ENCODE results near the gene SNRNP200. TPM values are rescaled to one million over a fixed set of nuclear protein-coding genes. Genes with fewer than 3 reads are reported as not detected.

Gene SNRNP200
- total RNA-seq (118 TPM), polyA plus RNA-seq (ENCODE audit: insufficient read depth, low read depth, low replicate concordance) (46.7 TPM)
- long read RNA-seq, donor 1, full-length matches to known transcripts = 8 of 49 reads
- long read RNA-seq, donor 1, partial matches to known transcripts = 41 of 49 reads
- long read RNA-seq, donor 1, other reads (novel, unspliced or antisense) = 0 of 49 reads
- long read RNA-seq, donor 2, full-length matches to known transcripts = 9 of 95 reads
- long read RNA-seq, donor 2, partial matches to known transcripts = 86 of 95 reads
- long read RNA-seq, donor 2, other reads (novel, unspliced or antisense) = 0 of 95 reads
- long read RNA-seq, donor 3, full-length matches to known transcripts = 6 of 93 reads
- long read RNA-seq, donor 3, partial matches to known transcripts = 87 of 93 reads
- long read RNA-seq, donor 3, other reads (novel, unspliced or antisense) = 0 of 93 reads
- long read RNA-seq, donor 4, full-length matches to known transcripts = 3 of 97 reads
- long read RNA-seq, donor 4, partial matches to known transcripts = 94 of 97 reads
- long read RNA-seq, donor 4, other reads (novel, unspliced or antisense) = 0 of 97 reads
- long read RNA-seq, donor 5, full-length matches to known transcripts = 1 of 1 reads
- long read RNA-seq, donor 5, partial matches to known transcripts = 0 of 1 reads
- long read RNA-seq, donor 5, other reads (novel, unspliced or antisense) = 0 of 1 reads
- long read RNA-seq, donor 6, partial matches to known transcripts = 18 of 18 reads
- long read RNA-seq, donor 6, other reads (novel, unspliced or antisense) = 0 of 18 reads
- long read RNA-seq, donor 7, partial matches to known transcripts = 49 of 60 reads
- long read RNA-seq, donor 7, other reads (novel, unspliced or antisense) = 9 of 60 reads
- long read RNA-seq, donor 8, full-length matches to known transcripts = 1 of 64 reads
- long read RNA-seq, donor 8, partial matches to known transcripts = 63 of 64 reads
- long read RNA-seq, donor 8, other reads (novel, unspliced or antisense) = 0 of 64 reads
- long read RNA-seq, donor 9, partial matches to known transcripts = 22 of 23 reads
- long read RNA-seq, donor 9, other reads (novel, unspliced or antisense) = 0 of 23 reads
- long read RNA-seq, donor 10, full-length matches to known transcripts = 4 of 68 reads
- long read RNA-seq, donor 10, partial matches to known transcripts = 64 of 68 reads
- long read RNA-seq, donor 10, other reads (novel, unspliced or antisense) = 0 of 68 reads

DNA sequence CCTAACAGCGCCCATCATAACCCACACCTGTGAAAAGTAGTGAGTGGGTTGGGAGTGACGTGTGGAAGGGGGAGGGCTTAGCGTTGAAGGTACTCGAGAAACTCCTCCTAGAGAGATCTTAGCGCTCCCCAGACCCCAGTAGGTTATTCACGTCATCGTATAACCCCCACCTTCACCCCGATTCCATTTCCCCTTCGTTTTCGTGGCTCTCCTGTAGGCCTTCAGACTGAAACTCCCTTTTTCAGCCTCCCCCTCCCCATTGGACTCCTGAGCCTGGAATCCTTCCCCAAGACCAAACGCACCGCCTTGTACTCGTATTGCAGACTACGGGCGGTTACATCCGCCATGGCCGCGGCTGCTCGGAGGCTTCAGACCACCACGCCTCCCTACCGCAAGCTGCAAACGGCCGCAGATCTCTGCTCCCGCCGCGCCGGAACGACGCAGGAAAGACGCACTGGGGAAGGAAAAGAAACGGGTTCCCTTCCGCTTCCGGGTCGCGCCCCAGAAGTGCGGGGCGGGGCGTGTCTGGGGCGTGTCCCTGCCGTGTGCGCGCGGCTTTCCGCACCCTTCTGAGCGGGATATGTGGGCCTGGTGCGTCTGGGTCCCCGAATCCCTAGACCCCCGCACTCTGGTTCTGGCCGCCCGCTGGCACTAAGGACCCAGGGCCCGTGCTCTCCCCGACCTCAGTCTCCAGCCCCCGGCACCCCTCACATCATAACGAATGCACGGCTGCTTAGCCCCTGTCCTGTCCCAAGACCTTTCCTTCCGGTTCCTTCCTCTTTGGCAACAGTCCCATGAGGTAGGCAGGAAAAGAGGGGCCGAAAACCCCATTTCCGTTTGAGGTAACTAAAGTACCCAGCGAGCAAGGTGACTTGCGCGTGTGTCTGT is at the start of gene SNRNP200:
Gene SNRNP200, minus strand, starts transcription at position 456 of the 888 bp plus-strand sequence. Its CDS starts 109 bp downstream, at position 347.
- FAIRE-seq = no peak
- Histone ChIP-seq H3K36me3 (ENCODE audit: control insufficient read depth in 2 of 3, insufficient read depth in 3 of 3, low read length in 3 of 3) (peaks cover 14 to 34% (median 25%) of the 10 kb centered on the region in 3 donors), H3K27me3 (ENCODE audit: control insufficient read depth, insufficient read depth, low read length) (no peaks in the 10 kb centered on the region), H3K9ac (ENCODE audit: low read length in 3 of 3) (peak within 1 kb of the TSS; percentile 9 to 94 (median 87)), H3K4me1 (ENCODE audit: control insufficient read depth in 2 of 3, insufficient read depth in 2 of 3, low read depth in 1 of 3, low read length in 3 of 3) (peaks cover 0 to 11% (median 9%) of the 10 kb centered on the region in 3 donors), H3K27ac (ENCODE audit: low read depth in 2 of 2, low read length in 2 of 2) (peak within 1 kb of the TSS; percentile 5 to 61), H3K4me3 (ENCODE audit: low read length in 3 of 3) (peak within 1 kb of the TSS; percentile 91 to 99 (median 94)), H3K9me3 (ENCODE audit: control insufficient read depth in 2 of 3, insufficient read depth in 1 of 3, low read length in 3 of 3) (no peaks in the 10 kb centered on the region)
- intact Hi-C loops (cut with DNase I) = no loop called here
- DNase-seq = peak; percentile 87 to 95 (median 91)
- TF ChIP-seq, protein P1, sequence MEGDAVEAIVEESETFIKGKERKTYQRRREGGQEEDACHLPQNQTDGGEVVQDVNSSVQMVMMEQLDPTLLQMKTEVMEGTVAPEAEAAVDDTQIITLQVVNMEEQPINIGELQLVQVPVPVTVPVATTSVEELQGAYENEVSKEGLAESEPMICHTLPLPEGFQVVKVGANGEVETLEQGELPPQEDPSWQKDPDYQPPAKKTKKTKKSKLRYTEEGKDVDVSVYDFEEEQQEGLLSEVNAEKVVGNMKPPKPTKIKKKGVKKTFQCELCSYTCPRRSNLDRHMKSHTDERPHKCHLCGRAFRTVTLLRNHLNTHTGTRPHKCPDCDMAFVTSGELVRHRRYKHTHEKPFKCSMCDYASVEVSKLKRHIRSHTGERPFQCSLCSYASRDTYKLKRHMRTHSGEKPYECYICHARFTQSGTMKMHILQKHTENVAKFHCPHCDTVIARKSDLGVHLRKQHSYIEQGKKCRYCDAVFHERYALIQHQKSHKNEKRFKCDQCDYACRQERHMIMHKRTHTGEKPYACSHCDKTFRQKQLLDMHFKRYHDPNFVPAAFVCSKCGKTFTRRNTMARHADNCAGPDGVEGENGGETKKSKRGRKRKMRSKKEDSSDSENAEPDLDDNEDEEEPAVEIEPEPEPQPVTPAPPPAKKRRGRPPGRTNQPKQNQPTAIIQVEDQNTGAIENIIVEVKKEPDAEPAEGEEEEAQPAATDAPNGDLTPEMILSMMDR (IDR thresholded peaks at IDR 0.05; ENCODE audit: borderline replicate concordance, extremely low read depth, insufficient read depth) = no peak

DNA sequence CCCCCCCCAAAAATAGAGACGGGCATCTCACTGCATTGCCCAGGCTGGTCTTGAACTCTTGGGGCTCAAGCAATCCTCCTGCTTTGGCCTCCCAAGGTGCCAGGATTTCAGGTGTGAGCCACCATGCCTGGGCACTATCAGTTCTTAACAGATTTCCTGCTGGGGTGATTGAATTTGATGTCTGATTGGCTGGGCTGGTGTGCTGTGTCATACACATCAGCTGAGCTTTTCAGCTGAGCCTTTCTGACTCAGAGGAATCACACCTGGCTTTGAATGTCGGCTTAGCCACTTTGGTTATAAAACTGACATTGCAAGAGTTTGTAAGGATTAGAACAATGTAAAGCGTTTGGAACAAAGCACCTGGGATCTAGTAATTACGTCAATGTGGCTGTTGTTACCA is 49.1 kb upstream of the SNRNP200 start:
- FAIRE-seq (no peak), DNase-seq (no peak)
- Histone ChIP-seq H3K27me3 (ENCODE audit: control insufficient read depth, insufficient read depth, low read length) (no peaks in the 10 kb centered on the region), H3K4me3 (ENCODE audit: low read length in 3 of 3) (no peak overlapping the region), H3K9me3 (ENCODE audit: control insufficient read depth in 2 of 3, insufficient read depth in 1 of 3, low read length in 3 of 3) (no peaks in the 10 kb centered on the region), H3K4me1 (ENCODE audit: control insufficient read depth in 2 of 3, insufficient read depth in 2 of 3, low read depth in 1 of 3, low read length in 3 of 3) (peaks cover 0 to 10% (median 9%) of the 10 kb centered on the region in 3 donors), H3K36me3 (ENCODE audit: control insufficient read depth in 2 of 3, insufficient read depth in 3 of 3, low read length in 3 of 3) (no peaks in the 10 kb centered on the region), H3K9ac (ENCODE audit: low read length in 3 of 3) (no peak overlapping the region), H3K27ac (ENCODE audit: low read depth in 2 of 2, low read length in 2 of 2) (no peak overlapping the region)
- intact Hi-C loops (cut with DNase I) = no loop called here
- TF ChIP-seq, protein P1 (IDR thresholded peaks at IDR 0.05; ENCODE audit: borderline replicate concordance, extremely low read depth, insufficient read depth) = no peak

DNA sequence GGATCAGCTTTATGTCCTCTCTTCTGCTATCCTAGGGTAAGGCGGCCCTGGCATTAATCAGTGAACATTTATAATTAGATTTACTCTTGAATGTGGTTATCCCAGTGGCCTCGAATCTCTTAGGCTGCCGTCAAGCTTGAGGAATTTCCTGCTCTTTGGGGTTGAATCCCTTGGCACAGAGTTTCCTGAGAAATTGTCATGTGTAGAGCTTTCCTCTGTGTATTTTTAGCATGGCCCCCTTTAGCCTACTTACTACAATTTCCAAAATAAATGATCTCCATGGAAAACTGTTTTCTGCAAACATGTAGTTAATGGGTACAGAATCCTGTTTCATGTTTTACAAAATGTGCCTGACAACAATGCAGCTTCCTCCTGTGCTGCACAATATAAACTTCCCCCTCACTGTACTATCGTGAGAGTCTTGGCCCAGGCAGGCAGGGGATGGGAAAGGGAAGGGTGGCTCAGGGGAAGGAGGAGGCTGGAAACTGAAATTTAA is 48.3 kb upstream of the SNRNP200 start:
- no peaks in the 10 kb centered on the region for H3K27me3 ChIP-seq (ENCODE audit: control insufficient read depth, insufficient read depth, low read length)
- intact Hi-C loops (cut with DNase I) = no loop called here
- no peak overlapping the region for H3K9ac ChIP-seq (ENCODE audit: low read length in 3 of 3)
- no peaks in the 10 kb centered on the region for H3K36me3 ChIP-seq (ENCODE audit: control insufficient read depth in 2 of 3, insufficient read depth in 3 of 3, low read length in 3 of 3)
- H3K4me3 ChIP-seq (ENCODE audit: low read length in 3 of 3) = no peak overlapping the region
- H3K4me1 ChIP-seq (ENCODE audit: control insufficient read depth in 2 of 3, insufficient read depth in 2 of 3, low read depth in 1 of 3, low read length in 3 of 3) = peaks cover 0 to 10% (median 9%) of the 10 kb centered on the region in 3 donors
- peak overlapping the region in 1 of 2 donors; percentile 56 for H3K27ac ChIP-seq (ENCODE audit: low read depth in 2 of 2, low read length in 2 of 2)
- TF ChIP-seq, protein P1 (IDR thresholded peaks at IDR 0.05; ENCODE audit: borderline replicate concordance, extremely low read depth, insufficient read depth) = no peak
- no peaks in the 10 kb centered on the region for H3K9me3 ChIP-seq (ENCODE audit: control insufficient read depth in 2 of 3, insufficient read depth in 1 of 3, low read length in 3 of 3)
- FAIRE-seq = no peak
- peak in 1 of 5 donors; percentile 17 for DNase-seq

All from kidney (tissue), 22 donors.